ENCODE data around the gene PCNX1.

GRCh38 chr14:71000091-71000490 is 92.8 kb downstream of the PCNX1 start:
- no peak for TF ChIP-seq CTCF (conservative IDR thresholded peaks at IDR 0.05; ENCODE audit: low read depth, low read length)
- TF ChIP-seq POLR2A (IDR thresholded peaks at IDR 0.05; ENCODE audit: low read depth, low read length): no peak
- TF ChIP-seq RFX5 (IDR thresholded peaks at IDR 0.05; ENCODE audit: low read depth, low read length): no peak
- no peak for TF ChIP-seq MAFK (IDR thresholded peaks at IDR 0.05; ENCODE audit: low read depth, low read length)
- no peak for TF ChIP-seq CEBPB (IDR thresholded peaks at IDR 0.05; ENCODE audit: low read depth, low read length)
- TF ChIP-seq BHLHE40 (IDR thresholded peaks at IDR 0.05; ENCODE audit: low read depth, low read length): no peak
- no peak for TF ChIP-seq MXI1 (IDR thresholded peaks at IDR 0.05; ENCODE audit: borderline replicate concordance, low read depth, low read length)
- TF ChIP-seq RCOR1 (IDR thresholded peaks at IDR 0.05; ENCODE audit: insufficient replicate concordance, low read length): no peak
- no peak for TF ChIP-seq SMC3 (IDR thresholded peaks at IDR 0.05; ENCODE audit: low read depth, low read length)
- no peak for TF ChIP-seq USF2 (IDR thresholded peaks at IDR 0.05; ENCODE audit: low read depth, low read length)
